Epithelial cell of prostate (primary cell): ENCODE results near the gene SAT1.

Experiments used
- DNase-seq: peaks from one replicate; pipeline ENCODE4 v3.0.0-alpha.2; 2011; ENCODE audit warnings: low read depth, low spot score
- H3K27ac ChIP-seq: fragments of 450-650 bp; 2 replicates; pipeline ENCODE4 v1.5.1; 2017; ENCODE audit warnings: mild to moderate bottlenecking

Gene SAT1

GRCh38 chrX:23803931-23804381 lies 21.0 kb downstream of the SAT1 start:
- peak; percentile 91 for DNase-seq
- peak overlapping the region; percentile 97 for H3K27ac ChIP-seq

GRCh38 chrX:23804578-23804977 lies 21.6 kb downstream of the SAT1 start:
- DNase-seq: no peak
- H3K27ac ChIP-seq: peak overlapping the region; percentile 97

GRCh38 chrX:23805389-23805788 lies 22.4 kb downstream of the SAT1 start:
- no peak for DNase-seq
- H3K27ac ChIP-seq: peak overlapping the region; percentile 97

- no peak for DNase-seq
- H3K27ac ChIP-seq: no peak overlapping the region
Measured at GRCh38 chrX:23810279-23810678, 27.3 kb downstream of the SAT1 start.

- no peak for DNase-seq
- H3K27ac ChIP-seq: peak overlapping the region; percentile 27
Measured at GRCh38 chrX:23811108-23811651, 28.2 kb downstream of the SAT1 start.

- H3K27ac ChIP-seq: peak overlapping the region; percentile 27
Measured at GRCh38 chrX:23811656-23812055, 28.7 kb downstream of the SAT1 start.

GRCh38 chrX:23813808-23814207 lies 30.8 kb downstream of the SAT1 start:
- DNase-seq: no peak
- no peak overlapping the region for H3K27ac ChIP-seq

More at GRCh38 chrX:23811656-23812055, 28.7 kb downstream of the SAT1 start:
- DNase-seq: no peak

GRCh38 chrX:23815376-23815775 lies 32.4 kb downstream of the SAT1 start:
- DNase-seq: no peak
- H3K27ac ChIP-seq: no peak overlapping the region

GRCh38 chrX:23816179-23816578 lies 33.2 kb downstream of the SAT1 start:
- no peak for DNase-seq
- no peak overlapping the region for H3K27ac ChIP-seq

- no peak for DNase-seq
- H3K27ac ChIP-seq: no peak overlapping the region
Measured at GRCh38 chrX:23817979-23818336, 35.0 kb downstream of the SAT1 start.

GRCh38 chrX:23819385-23820234 lies 36.6 kb downstream of the SAT1 start:
- no peak overlapping the region for H3K27ac ChIP-seq
- no peak for DNase-seq

GRCh38 chrX:23820235-23820782 lies 37.3 kb downstream of the SAT1 start:
- H3K27ac ChIP-seq: no peak overlapping the region
- DNase-seq: no peak

GRCh38 chrX:23821847-23822246 lies 38.9 kb downstream of the SAT1 start:
- peak overlapping the region; percentile 33 for H3K27ac ChIP-seq
- DNase-seq: no peak

- no peak for DNase-seq
- peak overlapping the region; percentile 33 for H3K27ac ChIP-seq
Measured at GRCh38 chrX:23822397-23822796, 39.4 kb downstream of the SAT1 start.

- DNase-seq: no peak
- peak overlapping the region; percentile 33 for H3K27ac ChIP-seq
Measured at GRCh38 chrX:23822841-23823240, 39.9 kb downstream of the SAT1 start.

GRCh38 chrX:23825675-23826074 lies 42.7 kb downstream of the SAT1 start:
- no peak overlapping the region for H3K27ac ChIP-seq

GRCh38 chrX:23826216-23826615 lies 43.2 kb downstream of the SAT1 start:
- no peak for DNase-seq
- no peak overlapping the region for H3K27ac ChIP-seq

More at GRCh38 chrX:23825675-23826074, 42.7 kb downstream of the SAT1 start:
- no peak for DNase-seq

GRCh38 chrX:23826653-23827052 lies 43.7 kb downstream of the SAT1 start:
- DNase-seq: no peak
- no peak overlapping the region for H3K27ac ChIP-seq

- no peak for DNase-seq
- no peak overlapping the region for H3K27ac ChIP-seq
Measured at GRCh38 chrX:23828881-23829280, 45.9 kb downstream of the SAT1 start.

GRCh38 chrX:23832721-23833120 lies 49.7 kb downstream of the SAT1 start:
- H3K27ac ChIP-seq: no peak overlapping the region
- no peak for DNase-seq
